Tibial nerve (tissue), 4 donors: ENCODE results near the gene GRHPR. TPM values are rescaled to one million over a fixed set of nuclear protein-coding genes. Genes with fewer than 3 reads are reported as not detected.
A peak's percentile ranks its signal among the peaks of the same experiment; 100 is the strongest.

ENCODE experiments used
- DNase-seq, 2 donors: peaks; one replicate each; pipeline ENCODE4 v3.0.0-alpha.2; 2019; ENCODE audit warnings: low spot score in 2 of 2
- H3K27ac ChIP-seq, 4 donors: fragments of 200-600 bp; sonication (generic) in 3 of 4; one replicate each; pipeline ENCODE4 v1.5.1; 2017 to 2019; ENCODE audit warnings: mild to moderate bottlenecking in 1 of 4
- H3K27me3 ChIP-seq, 2 donors: fragments of 200-600 bp; sonication (generic) in 1 of 2; one replicate each; pipeline versions ENCODE4 v1.5.1 to v1.6.0; 2017 to 2019
- H3K36me3 ChIP-seq, 3 donors: fragments of 200-600 bp; sonication (generic); one replicate each; pipeline ENCODE4 v1.5.1; 2018 to 2019
- H3K4me1 ChIP-seq, 4 donors: fragments of 200-600 bp; sonication (generic) in 3 of 4; one replicate each; pipeline ENCODE4 v1.5.1; 2017 to 2019
- H3K4me3 ChIP-seq, 4 donors: fragments of 200-600 bp; sonication (generic) in 3 of 4; one replicate each; pipeline ENCODE4 v1.5.1; 2017 to 2019; ENCODE audit warnings: mild to moderate bottlenecking in 1 of 4, moderate library complexity in 1 of 4
- H3K9me3 ChIP-seq, 4 donors: fragments of 200-600 bp; sonication (generic) in 3 of 4; one replicate each; pipeline ENCODE4 v1.5.1; 2017 to 2019
- CTCF ChIP-seq, 5 experiments: fragments of 200-600 bp in 3 of 5; fragments of 450-650 bp in 2 of 5; sonication (generic) in 3 of 5; IDR thresholded peaks; one replicate each; pipeline ENCODE4 v1.5.1; 2016 to 2019; ENCODE audit warnings: antibody characterized with exemption in 5 of 5, mild to moderate bottlenecking in 3 of 5, moderate library complexity in 2 of 5
- EP300 ChIP-seq, 2 donors: sonication (generic); formaldehyde crosslinking; IDR thresholded peaks; one replicate each; pipeline ENCODE4 v1.6.1; 2017; ENCODE audit warnings: antibody characterized with exemption in 2 of 2, mild to moderate bottlenecking in 1 of 2
- POLR2A ChIP-seq, 2 donors: fragments of 450-650 bp; IDR thresholded peaks; one replicate each; pipeline ENCODE4 v1.6.1; 2017; ENCODE audit warnings: antibody characterized with exemption in 2 of 2, mild to moderate bottlenecking in 2 of 2, moderate library complexity in 2 of 2
- WGBS, 2 donors: methylation state at CpG; one replicate each; pipeline ENCODE4 v1.1.5; 2018; 5-methylcytosine and 5-hydroxymethylcytosine counted together
- total RNA-seq, 4 donors: library from RNA; depleted of rRNA; stranded (reverse); fragments of >200 nt; gene quantifications; one replicate each; pipeline ENCODE4 v1.1.0, GENCODE V29; 2016

GRHPR gene
- total RNA-seq, 4 donors from 2014 or later: 175 to 250 (median 200) TPM

- Histone ChIP-seq H3K27ac (no peak overlapping the region), H3K27me3 (no peaks in the 10 kb centered on the region), H3K4me3 (no peak overlapping the region), H3K9me3 (no peaks in the 10 kb centered on the region), H3K4me1 (peaks cover 0 to 31% (median 29%) of the 10 kb centered on the region in 4 donors), H3K36me3 (no peaks in the 10 kb centered on the region)
- WGBS, 2 donors: 83 to 88% methylated on average over 12 of the region's 12 CpGs
- TF ChIP-seq POLR2A (IDR thresholded peaks at IDR 0.05) (no peak), EP300 (IDR thresholded peaks at IDR 0.05) (no peak), CTCF (IDR thresholded peaks at IDR 0.05) (no peak)
- DNase-seq: no peak
Observed at GRCh38 chr9:37420271-37421215, 2.0 kb upstream of the GRHPR start.

GRCh38 chr9:37421914-37422288 is 595 bp upstream of the GRHPR start:
- 57 to 58% methylated on average over 8 of the region's 8 CpGs for whole genome bisulfite sequencing, 2 donors
- DNase-seq: peak in 1 of 2 donors; percentile 20
- Histone ChIP-seq H3K27ac (peak overlapping the region; percentile 80 to 92 (median 90)), H3K27me3 (no peaks in the 10 kb centered on the region), H3K4me1 (peaks cover 0 to 34% (median 30%) of the 10 kb centered on the region in 4 donors), H3K36me3 (peaks cover 0 to 11% (median 0%) of the 10 kb centered on the region in 3 donors), H3K4me3 (peak overlapping the region; percentile 74 to 98 (median 84)), H3K9me3 (no peaks in the 10 kb centered on the region)
- no peak for TF ChIP-seq EP300 (IDR thresholded peaks at IDR 0.05)
- TF ChIP-seq CTCF (IDR thresholded peaks at IDR 0.05): no peak
- TF ChIP-seq POLR2A (IDR thresholded peaks at IDR 0.05): no peak

- peak overlapping the region in 3 of 4 donors; percentile 87 to 92 (median 92) for H3K27ac ChIP-seq
- DNase-seq: no peak
Observed at GRCh38 chr9:37423508-37423907, 1.0 kb downstream of the GRHPR start.

GRCh38 chr9:37424204-37424685 is 1.7 kb downstream of the GRHPR start:
- H3K4me1 ChIP-seq: peaks cover 0 to 34% (median 30%) of the 10 kb centered on the region in 4 donors
- 59 to 69% methylated on average over 5 to 8 of the region's 8 CpGs for WGBS, 2 donors
- H3K27me3 ChIP-seq: no peaks in the 10 kb centered on the region
- no peak for TF ChIP-seq POLR2A (IDR thresholded peaks at IDR 0.05)
- H3K27ac ChIP-seq: peak overlapping the region in 3 of 4 donors; percentile 48 to 92 (median 87)
- peaks cover 0 to 34% (median 0%) of the 10 kb centered on the region in 3 donors for H3K36me3 ChIP-seq
- peak overlapping the region in 2 of 4 donors; percentile 28 to 79 for H3K4me3 ChIP-seq
- no peak for DNase-seq
- H3K9me3 ChIP-seq: no peaks in the 10 kb centered on the region

More at GRCh38 chr9:37423508-37423907, 1.0 kb downstream of the GRHPR start:
- H3K4me1 ChIP-seq: peaks cover 0 to 34% (median 30%) of the 10 kb centered on the region in 4 donors
- peak overlapping the region; percentile 74 to 98 (median 84) for H3K4me3 ChIP-seq
- H3K9me3 ChIP-seq: no peaks in the 10 kb centered on the region
- peaks cover 0 to 27% (median 0%) of the 10 kb centered on the region in 3 donors for H3K36me3 ChIP-seq
- no peaks in the 10 kb centered on the region for H3K27me3 ChIP-seq
- TF ChIP-seq CTCF (IDR thresholded peaks at IDR 0.05) (no peak), EP300 (IDR thresholded peaks at IDR 0.05) (no peak), POLR2A (IDR thresholded peaks at IDR 0.05) (no peak)
- 53 to 56% methylated on average over 2 of the region's 2 CpGs for WGBS, 2 donors

GRCh38 chr9:37424686-37425297 is 2.3 kb downstream of the GRHPR start:
- peaks cover 0 to 40% (median 0%) of the 10 kb centered on the region in 3 donors for H3K36me3 ChIP-seq
- H3K27me3 ChIP-seq: no peaks in the 10 kb centered on the region
- TF ChIP-seq POLR2A (IDR thresholded peaks at IDR 0.05): no peak
- no peak for TF ChIP-seq CTCF (IDR thresholded peaks at IDR 0.05)
- WGBS, 2 donors: 48 to 66% methylated on average over 8 to 12 of the region's 18 CpGs
- H3K4me3 ChIP-seq: peak overlapping the region in 1 of 4 donors; percentile 79
- peak overlapping the region in 3 of 4 donors; percentile 5 to 92 (median 48) for H3K27ac ChIP-seq
- no peaks in the 10 kb centered on the region for H3K9me3 ChIP-seq
- H3K4me1 ChIP-seq: peaks cover 0 to 37% (median 30%) of the 10 kb centered on the region in 4 donors
- no peak for DNase-seq
